K562 (cell line): ENCODE data around the gene NDUFA5. TPM values are rescaled to one million over a fixed set of nuclear protein-coding genes. Genes with fewer than 3 reads are reported as not detected.

ENCODE experiments used
- ATF7 ChIP-seq: fragments of 450-650 bp; IDR thresholded peaks from 2 replicates; pipeline ENCODE4 v1.7.1; 2014; ENCODE audit warnings: mild to moderate bottlenecking, moderate library complexity
- DEAF1 ChIP-seq: fragments of 450-650 bp; formaldehyde crosslinking; IDR thresholded peaks from 2 replicates; pipeline ENCODE4 v1.4.0; 2020; ENCODE audit warnings: mild to moderate bottlenecking, moderate library complexity
- DNMT1 ChIP-seq: fragments of 450-650 bp; IDR thresholded peaks from 2 replicates; pipeline ENCODE4 v1.6.1; 2016; ENCODE audit warnings: antibody characterized with exemption, mild to moderate bottlenecking
- E2F5 ChIP-seq: sonication (generic); formaldehyde crosslinking; IDR thresholded peaks from 2 replicates; pipeline ENCODE4 v1.8.0; 2022; ENCODE audit warnings: mild to moderate bottlenecking, missing genetic modification reagents
- ESRRA ChIP-seq: fragments of 450-650 bp; IDR thresholded peaks from 2 replicates; pipeline ENCODE4 v1.6.1; 2014; ENCODE audit warnings: low read depth, mild to moderate bottlenecking, moderate library complexity, borderline replicate concordance
- ETV5 ChIP-seq: sonication (generic); formaldehyde crosslinking; IDR thresholded peaks from 2 replicates; pipeline ENCODE4 v1.4.0; 2020; ENCODE audit warnings: low read depth, mild to moderate bottlenecking, missing genetic modification reagents
- GTF2B ChIP-seq: IDR thresholded peaks from 2 replicates; pipeline ENCODE4 v1.6.1; 2011; ENCODE audit not compliant: insufficient read length; ENCODE audit errors: extremely low read depth
- KAT7 ChIP-seq: sonication (generic); formaldehyde crosslinking; IDR thresholded peaks from 2 replicates; pipeline ENCODE4 v1.8.0; 2022; ENCODE audit warnings: missing genetic modification reagents, mild to moderate bottlenecking, borderline replicate concordance
- KLF6 ChIP-seq: fragments of 250-450 bp; sonication (Bioruptor Pico); IDR thresholded peaks from 2 replicates; pipeline ENCODE4 v1.4.0; 2020; ENCODE audit warnings: mild to moderate bottlenecking, moderate library complexity, borderline replicate concordance
- MTA2 ChIP-seq: fragments of 450-650 bp; IDR thresholded peaks from 2 replicates; pipeline ENCODE4 v1.6.1; 2016; ENCODE audit warnings: low read depth
- MXD1 ChIP-seq: fragments of 250-450 bp; sonication (Bioruptor Pico); IDR thresholded peaks from 2 replicates; pipeline ENCODE4 v1.8.0; 2021; ENCODE audit warnings: borderline replicate concordance, mild to moderate bottlenecking, moderate library complexity; ENCODE audit not compliant: poor library complexity, severe bottlenecking
- NUFIP1 ChIP-seq: fragments of 450-650 bp; IDR thresholded peaks from 2 replicates; pipeline ENCODE4 v1.6.1; 2018; ENCODE audit not compliant: partially characterized antibody
- PHTF2 ChIP-seq: fragments of 250-450 bp; sonication (Bioruptor Pico); IDR thresholded peaks from 2 replicates; pipeline ENCODE4 v1.5.0; 2021; ENCODE audit warnings: mild to moderate bottlenecking
- RBBP5 ChIP-seq: fragments of 200-600 bp; sonication (generic); IDR thresholded peaks from 2 replicates; pipeline ENCODE4 v1.6.1; 2012; ENCODE audit warnings: borderline replicate concordance, mild to moderate bottlenecking, low read length, control low read depth, inconsistent platforms; ENCODE audit not compliant: insufficient read depth, poor library complexity, severe bottlenecking
- SRSF9 ChIP-seq: fragments of 200-400 bp; formaldehyde crosslinking; IDR thresholded peaks from 2 replicates; pipeline ENCODE4 v1.6.1; 2017; ENCODE audit warnings: low read depth, low read length, borderline replicate concordance
- U2AF2 ChIP-seq: fragments of 200-400 bp; formaldehyde crosslinking; optimal IDR thresholded peaks from 2 replicates; pipeline ENCODE3; 2017; ENCODE audit warnings: low read depth, mild to moderate bottlenecking, low read length
- WHSC1 ChIP-seq: IDR thresholded peaks from one replicate; pipeline ENCODE4 v1.6.1; 2012; ENCODE audit warnings: low read length, control low read depth, inconsistent platforms
- ZFX ChIP-seq: sonication (generic); formaldehyde crosslinking; IDR thresholded peaks from 2 replicates; pipeline ENCODE4 v1.8.0; 2022; ENCODE audit warnings: mild to moderate bottlenecking, missing genetic modification reagents, moderate library complexity
- ZNF3 ChIP-seq: fragments of 250-450 bp; sonication (Bioruptor Pico); IDR thresholded peaks from 2 replicates; pipeline ENCODE4 v1.5.0; 2021; ENCODE audit warnings: mild to moderate bottlenecking, moderate library complexity
- ZNF431 ChIP-seq: sonication (generic); formaldehyde crosslinking; IDR thresholded peaks from 2 replicates; pipeline ENCODE4 v1.8.0; 2022; ENCODE audit warnings: mild to moderate bottlenecking, missing genetic modification reagents
- ZNF668 ChIP-seq: fragments of 250-450 bp; sonication (Bioruptor Pico); IDR thresholded peaks from 2 replicates; pipeline ENCODE4 v1.8.0; 2022; ENCODE audit warnings: mild to moderate bottlenecking, inconsistent platforms
- polyA plus RNA-seq, 8 experiments: library from polyadenylated mRNA; depleted of rRNA in 4 of 8; stranded (reverse) in 5 of 8; unstranded in 3 of 8; fragments of >200 nt; fragmentation: Nextera tagmentation in 2 of 8; fragmentation: Illumina TruSeq in 1 of 8; extraction: Ambion mirVana in 2 of 8; extraction: Trizol in 1 of 8; gene quantifications; 2 replicates each; pipeline versions ENCODE4 v1.2.1 to v1.2.3, GENCODE V29; 2011 to 2014; ENCODE audit warnings: inconsistent platforms in 1 of 8, missing spikeins in 1 of 8
- total RNA-seq, 7 experiments: library from RNA; depleted of rRNA in 6 of 7; stranded (reverse); fragments of >200 nt in 6 of 7; fragmentation: Illumina TruSeq in 2 of 7; extraction: Trizol in 2 of 7; gene quantifications; 2 replicates each; pipeline versions ENCODE4 v1.2.1 to v1.2.3, GENCODE V29; 2011 to 2021; ENCODE audit warnings: low replicate concordance in 1 of 7
- TF ChIP-seq, protein P1 (sequence below), 2 experiments: fragments of 150-350 bp in 1 of 2; IDR thresholded peaks; 2 replicates each; pipeline ENCODE4 v1.6.1; 2012 to 2016; ENCODE audit warnings: low read depth in 2 of 2, low read length in 2 of 2, mild to moderate bottlenecking in 1 of 2, moderate library complexity in 1 of 2

NDUFA5 gene
- total and polyA plus RNA-seq, 9 of the 15 experiments (the other 6 are each of a cell fraction or from before 2014, with no cell fraction given): 155 to 677 (median 269) TPM

DNA sequence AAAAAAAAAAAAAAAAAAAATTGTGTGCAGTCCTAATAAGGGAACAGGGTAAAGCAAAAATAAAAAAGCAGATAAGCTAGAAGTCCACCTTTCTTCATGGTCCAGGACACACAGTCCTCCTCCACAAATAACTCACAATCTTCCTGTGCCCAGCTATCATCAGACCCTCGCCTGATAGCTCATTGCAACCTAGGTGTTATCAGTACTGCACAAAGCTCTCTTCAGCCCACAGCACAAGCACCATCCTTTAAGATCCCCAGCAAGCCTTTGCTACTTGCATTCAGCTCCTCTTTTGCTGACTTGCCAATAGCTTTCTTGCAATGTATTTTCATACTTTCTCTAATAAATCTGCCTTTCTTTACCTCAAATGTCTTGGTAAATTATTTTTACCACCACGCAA is 5.0 kb downstream of the NDUFA5 start (continued):
- no peak for TF ChIP-seq DEAF1 (CRISPR knock-in tag)
- TF ChIP-seq SRSF9: no peak
- TF ChIP-seq KAT7 (CRISPR knock-in tag): no peak; the same call in 1 of the 2 replicates
- TF ChIP-seq DNMT1: no peak
- no peak for TF ChIP-seq RBBP5
- TF ChIP-seq U2AF2: no peak
- no peak for TF ChIP-seq ZNF3 (CRISPR knock-in tag)
- TF ChIP-seq ZFX (CRISPR knock-in tag): no peak
- TF ChIP-seq ATF7: no peak
- peak; percentile 29; the same call in 1 of the 2 replicates for TF ChIP-seq ZNF431 (CRISPR knock-in tag)
- TF ChIP-seq E2F5 (CRISPR knock-in tag): no peak
- no peak for TF ChIP-seq ETV5
- no peak for TF ChIP-seq MXD1 (CRISPR knock-in tag)
- no peak for TF ChIP-seq NUFIP1
- TF ChIP-seq ZNF668: no peak
- TF ChIP-seq, protein P1, sequence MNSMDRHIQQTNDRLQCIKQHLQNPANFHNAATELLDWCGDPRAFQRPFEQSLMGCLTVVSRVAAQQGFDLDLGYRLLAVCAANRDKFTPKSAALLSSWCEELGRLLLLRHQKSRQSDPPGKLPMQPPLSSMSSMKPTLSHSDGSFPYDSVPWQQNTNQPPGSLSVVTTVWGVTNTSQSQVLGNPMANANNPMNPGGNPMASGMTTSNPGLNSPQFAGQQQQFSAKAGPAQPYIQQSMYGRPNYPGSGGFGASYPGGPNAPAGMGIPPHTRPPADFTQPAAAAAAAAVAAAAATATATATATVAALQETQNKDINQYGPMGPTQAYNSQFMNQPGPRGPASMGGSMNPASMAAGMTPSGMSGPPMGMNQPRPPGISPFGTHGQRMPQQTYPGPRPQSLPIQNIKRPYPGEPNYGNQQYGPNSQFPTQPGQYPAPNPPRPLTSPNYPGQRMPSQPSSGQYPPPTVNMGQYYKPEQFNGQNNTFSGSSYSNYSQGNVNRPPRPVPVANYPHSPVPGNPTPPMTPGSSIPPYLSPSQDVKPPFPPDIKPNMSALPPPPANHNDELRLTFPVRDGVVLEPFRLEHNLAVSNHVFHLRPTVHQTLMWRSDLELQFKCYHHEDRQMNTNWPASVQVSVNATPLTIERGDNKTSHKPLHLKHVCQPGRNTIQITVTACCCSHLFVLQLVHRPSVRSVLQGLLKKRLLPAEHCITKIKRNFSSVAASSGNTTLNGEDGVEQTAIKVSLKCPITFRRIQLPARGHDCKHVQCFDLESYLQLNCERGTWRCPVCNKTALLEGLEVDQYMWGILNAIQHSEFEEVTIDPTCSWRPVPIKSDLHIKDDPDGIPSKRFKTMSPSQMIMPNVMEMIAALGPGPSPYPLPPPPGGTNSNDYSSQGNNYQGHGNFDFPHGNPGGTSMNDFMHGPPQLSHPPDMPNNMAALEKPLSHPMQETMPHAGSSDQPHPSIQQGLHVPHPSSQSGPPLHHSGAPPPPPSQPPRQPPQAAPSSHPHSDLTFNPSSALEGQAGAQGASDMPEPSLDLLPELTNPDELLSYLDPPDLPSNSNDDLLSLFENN (IDR thresholded peaks at IDR 0.05; ENCODE audit: low read depth in 2 of 2, low read length in 2 of 2): peak in 1 of 2 experiments; percentile 31; a peak in 1 of 4 replicates
- TF ChIP-seq PHTF2: no peak
- no peak for TF ChIP-seq KLF6 (CRISPR knock-in tag)
- TF ChIP-seq WHSC1: no peak
- TF ChIP-seq MTA2: peak; percentile 76
- TF ChIP-seq GTF2B: no peak
- no peak for TF ChIP-seq ESRRA
